Keratinocyte (primary cell): ENCODE data around the gene FUT4. TPM values are rescaled to one million over a fixed set of nuclear protein-coding genes. Genes with fewer than 3 reads are reported as not detected.

Experiments
- DNase-seq: peaks from one replicate; pipeline ENCODE4 v3.0.0-alpha.2; 2011; ENCODE audit warnings: low read depth, missing footprints, low spot score
- FAIRE-seq: peaks from 2 replicates; lab custom pipeline; 2011; peaks lifted over from hg19 to GRCh38; lab: Jason Lieb, UNC
- H2AFZ ChIP-seq: 2 replicates; pipeline ENCODE4 v1.6.0; 2012; ENCODE audit warnings: low read length, control low read depth, inconsistent platforms; ENCODE audit not compliant: control insufficient read depth
- H3K27ac ChIP-seq: 2 replicates; pipeline ENCODE4 v1.5.1; 2011; ENCODE audit warnings: low read length; ENCODE audit not compliant: control insufficient read depth, insufficient read depth
- H3K27me3 ChIP-seq: 3 replicates; pipeline ENCODE4 v1.6.0; 2011; ENCODE audit warnings: low read length; ENCODE audit not compliant: control insufficient read depth, insufficient read depth; ENCODE audit errors: extremely low read depth
- H3K36me3 ChIP-seq, 2 experiments: 2 replicates in 1 of 2; 3 replicates in 1 of 2; pipeline ENCODE4 v1.5.1; 2011; ENCODE audit warnings: low read length in 2 of 2, mild to moderate bottlenecking in 1 of 2; ENCODE audit not compliant: control insufficient read depth in 2 of 2, insufficient read depth in 2 of 2; ENCODE audit errors: extremely low read depth in 1 of 2
- H3K4me1 ChIP-seq: 3 replicates; pipeline ENCODE4 v1.5.1; 2011; ENCODE audit warnings: low read length; ENCODE audit not compliant: control insufficient read depth, insufficient read depth; ENCODE audit errors: extremely low read depth
- H3K4me2 ChIP-seq: 3 replicates; pipeline ENCODE4 v1.6.0; 2011; ENCODE audit warnings: low read depth, low read length; ENCODE audit not compliant: control insufficient read depth, insufficient read depth; ENCODE audit errors: extremely low read depth
- H3K4me3 ChIP-seq, 3 experiments: fragments of 200-600 bp in 1 of 3; sonication (generic) in 1 of 3; 2 replicates in 2 of 3; 3 replicates in 1 of 3; pipeline ENCODE4 v1.5.1; 2011 to 2016; ENCODE audit warnings: low read length in 3 of 3, mild to moderate bottlenecking in 3 of 3, control low read depth in 2 of 3, inconsistent platforms in 1 of 3, low read depth in 1 of 3, mixed read lengths in 1 of 3, mixed run types in 1 of 3, moderate library complexity in 1 of 3; ENCODE audit not compliant: control insufficient read depth in 2 of 3, insufficient read depth in 2 of 3; ENCODE audit errors: extremely low read depth in 1 of 3
- H3K79me2 ChIP-seq: 2 replicates; pipeline ENCODE4 v1.6.0; 2012; ENCODE audit warnings: low read length; ENCODE audit not compliant: control insufficient read depth, insufficient read depth
- H3K9ac ChIP-seq: 3 replicates; pipeline ENCODE4 v1.6.0; 2011; ENCODE audit warnings: low read length; ENCODE audit not compliant: control insufficient read depth, insufficient read depth; ENCODE audit errors: extremely low read depth
- H3K9me1 ChIP-seq: 3 replicates; pipeline ENCODE4 v1.6.0; 2011; ENCODE audit warnings: low read length; ENCODE audit not compliant: control insufficient read depth, insufficient read depth; ENCODE audit errors: extremely low read depth
- H3K9me3 ChIP-seq: 2 replicates; pipeline ENCODE4 v1.5.1; 2012; ENCODE audit warnings: low read depth, low read length; ENCODE audit not compliant: control insufficient read depth
- H4K20me1 ChIP-seq: 3 replicates; pipeline ENCODE4 v1.6.0; 2011; ENCODE audit warnings: low read length; ENCODE audit not compliant: control insufficient read depth, insufficient read depth; ENCODE audit errors: extremely low read depth
- EZH2 ChIP-seq: IDR thresholded peaks from one replicate; pipeline ENCODE4 v1.6.1; 2012; ENCODE audit warnings: inconsistent platforms, mild to moderate bottlenecking, low read length, moderate library complexity
- dilution Hi-C: fragments of 300-500 bp; cut with MboI; formaldehyde crosslinking; loops from one replicate; pipeline ENCODE4 v1.7.0; 2020; ENCODE audit warnings: low sequenced_read_pairs; ENCODE audit not compliant: extremely low pct_ligation_motif_present
- polyA plus RNA-seq, 5 experiments: library from polyadenylated mRNA; depleted of rRNA in 3 of 5; stranded (reverse) in 3 of 5; stranded (forward) in 1 of 5; unstranded in 1 of 5; fragments of >200 nt; gene quantifications; 1 replicate in 1 of 5; 2 replicates in 3 of 5; 3 replicates in 1 of 5; pipeline versions ENCODE4 v1.2.1 to v1.2.3, GENCODE V29; 2011 to 2012; ENCODE audit warnings: missing spikeins in 2 of 5, low read depth in 1 of 5, low replicate concordance in 1 of 5
- TF ChIP-seq, protein P1 (sequence below), 3 experiments: IDR thresholded peaks in 1 of 3; conservative IDR thresholded peaks in 1 of 3; optimal IDR thresholded peaks in 1 of 3; 2 replicates in 2 of 3; 3 replicates in 1 of 3; pipeline versions ENCODE3 to v1.5.1; 2011; ENCODE audit warnings: low read length in 3 of 3, mild to moderate bottlenecking in 3 of 3, moderate library complexity in 2 of 3, control low read depth in 1 of 3, inconsistent platforms in 1 of 3; ENCODE audit not compliant: insufficient read depth in 2 of 3; ENCODE audit errors: extremely low read depth in 1 of 3

The FUT4 gene
- polyA plus RNA-seq, 1 donor (not counting 4 experiments of a cell fraction or from before 2014, with no cell fraction given), result 0.39 TPM

DNA sequence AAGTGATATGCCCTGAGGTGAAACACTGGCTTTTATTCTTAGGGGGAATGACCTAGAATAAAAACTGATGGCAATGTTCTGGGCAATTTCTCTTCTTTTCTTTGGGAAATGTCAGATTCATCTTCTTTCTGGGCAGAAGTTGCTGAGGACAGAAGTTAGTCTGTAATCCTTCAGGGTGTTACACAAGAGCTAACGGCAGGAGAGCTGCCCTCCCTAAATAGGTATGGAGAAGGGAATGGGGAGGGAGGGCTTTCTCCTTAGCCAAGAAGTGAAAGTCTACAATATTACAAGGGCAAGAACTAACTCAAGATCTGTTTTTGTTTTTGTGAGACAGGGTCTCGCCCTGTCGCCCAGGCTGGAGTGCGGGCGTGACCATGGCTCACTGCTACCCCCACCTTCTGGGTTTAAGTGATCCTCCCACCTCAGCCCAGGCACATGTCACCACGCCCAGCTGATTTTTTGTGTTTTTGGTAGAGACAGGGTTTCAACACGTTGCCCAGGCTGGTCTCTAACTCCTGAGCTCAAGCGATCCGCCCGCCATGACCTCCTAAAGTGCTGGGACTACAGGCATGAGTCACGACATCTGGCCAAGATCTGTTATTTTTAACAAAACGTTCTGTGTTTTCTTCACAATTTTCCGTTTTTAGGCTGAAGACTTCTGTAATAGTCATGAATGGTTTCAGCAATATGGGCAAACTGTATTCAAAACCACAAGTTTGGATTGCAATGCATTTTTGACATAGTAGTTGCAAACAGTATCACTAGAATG lies 30.7 kb downstream of the FUT4 start:
- no peaks in the 10 kb centered on the region for H3K4me1 ChIP-seq
- peaks cover 3% of the 10 kb centered on the region for H3K27me3 ChIP-seq
- no peaks in the 10 kb centered on the region for H3K79me2 ChIP-seq
- no peak overlapping the region for H2AFZ ChIP-seq
- H3K9me3 ChIP-seq, result no peaks in the 10 kb centered on the region
- FAIRE-seq (no peak), DNase-seq (no peak)
- TF ChIP-seq EZH2, result no peak
- TF ChIP-seq, protein P1, sequence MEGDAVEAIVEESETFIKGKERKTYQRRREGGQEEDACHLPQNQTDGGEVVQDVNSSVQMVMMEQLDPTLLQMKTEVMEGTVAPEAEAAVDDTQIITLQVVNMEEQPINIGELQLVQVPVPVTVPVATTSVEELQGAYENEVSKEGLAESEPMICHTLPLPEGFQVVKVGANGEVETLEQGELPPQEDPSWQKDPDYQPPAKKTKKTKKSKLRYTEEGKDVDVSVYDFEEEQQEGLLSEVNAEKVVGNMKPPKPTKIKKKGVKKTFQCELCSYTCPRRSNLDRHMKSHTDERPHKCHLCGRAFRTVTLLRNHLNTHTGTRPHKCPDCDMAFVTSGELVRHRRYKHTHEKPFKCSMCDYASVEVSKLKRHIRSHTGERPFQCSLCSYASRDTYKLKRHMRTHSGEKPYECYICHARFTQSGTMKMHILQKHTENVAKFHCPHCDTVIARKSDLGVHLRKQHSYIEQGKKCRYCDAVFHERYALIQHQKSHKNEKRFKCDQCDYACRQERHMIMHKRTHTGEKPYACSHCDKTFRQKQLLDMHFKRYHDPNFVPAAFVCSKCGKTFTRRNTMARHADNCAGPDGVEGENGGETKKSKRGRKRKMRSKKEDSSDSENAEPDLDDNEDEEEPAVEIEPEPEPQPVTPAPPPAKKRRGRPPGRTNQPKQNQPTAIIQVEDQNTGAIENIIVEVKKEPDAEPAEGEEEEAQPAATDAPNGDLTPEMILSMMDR (optimal IDR thresholded peaks at IDR 0.05 in 1 of 3, IDR thresholded peaks at IDR 0.05 in 1 of 3, conservative IDR thresholded peaks at IDR 0.05 in 1 of 3; ENCODE audit: extremely low read depth in 1 of 3, insufficient read depth in 2 of 3, low read length in 3 of 3), result no peak
- no peak overlapping the region for H3K4me2 ChIP-seq
- no peak overlapping the region for H3K9ac ChIP-seq
- no peaks in the 10 kb centered on the region for H3K36me3 ChIP-seq
- no peak overlapping the region for H3K27ac ChIP-seq
- H4K20me1 ChIP-seq, result no peaks in the 10 kb centered on the region
- no peak overlapping the region for H3K4me3 ChIP-seq
- dilution Hi-C loops, result no loop called here
- H3K9me1 ChIP-seq, result no peaks in the 10 kb centered on the region

DNA sequence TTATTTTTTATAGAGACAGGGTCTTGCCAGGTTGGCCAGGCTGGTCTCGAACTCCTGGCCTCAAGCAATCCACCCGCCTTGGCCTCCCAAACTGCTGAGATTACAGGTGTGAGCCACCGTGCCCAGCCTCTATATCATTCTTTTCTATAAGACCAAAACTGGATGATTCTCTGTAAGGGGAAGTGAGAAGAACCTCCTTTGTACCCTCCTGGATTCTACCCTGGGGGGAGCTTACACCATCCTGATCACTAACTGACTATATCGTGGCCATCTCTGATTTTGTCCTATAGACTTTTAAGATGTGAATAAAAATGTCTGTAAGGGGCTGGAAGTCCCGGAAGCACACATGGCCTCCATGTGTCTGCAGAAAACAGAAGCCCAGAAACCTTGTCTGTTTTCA lies 32.6 kb downstream of the FUT4 start:
- Histone ChIP-seq H3K9me1 (no peaks in the 10 kb centered on the region), H3K4me2 (no peak overlapping the region), H3K9me3 (no peaks in the 10 kb centered on the region), H3K36me3 (no peaks in the 10 kb centered on the region), H3K9ac (no peak overlapping the region), H3K4me1 (no peaks in the 10 kb centered on the region), H2AFZ (no peak overlapping the region), H3K4me3 (no peak overlapping the region), H4K20me1 (no peaks in the 10 kb centered on the region), H3K27me3 (peaks cover 3% of the 10 kb centered on the region), H3K79me2 (no peaks in the 10 kb centered on the region), H3K27ac (no peak overlapping the region)
- dilution Hi-C loops, result no loop called here
- DNase-seq, result no peak
- TF ChIP-seq, protein P1 (optimal IDR thresholded peaks at IDR 0.05 in 1 of 3, IDR thresholded peaks at IDR 0.05 in 1 of 3, conservative IDR thresholded peaks at IDR 0.05 in 1 of 3; ENCODE audit: extremely low read depth in 1 of 3, insufficient read depth in 2 of 3, low read length in 3 of 3), result no peak
- TF ChIP-seq EZH2, result no peak
- FAIRE-seq, result no peak
